Gastroesophageal sphincter (tissue), 3 donors: ENCODE results near the gene SLC26A3.

ENCODE experiments used
- POLR2A ChIP-seq, 2 donors: fragments of 450-650 bp; IDR thresholded peaks; one replicate each; pipeline ENCODE4 v1.6.1; 2017; ENCODE audit warnings: antibody characterized with exemption in 2 of 2, mild to moderate bottlenecking in 2 of 2, moderate library complexity in 1 of 2
- TF ChIP-seq, protein P1 (sequence below), 4 experiments: fragments of 200-600 bp in 2 of 4; fragments of 450-650 bp in 2 of 4; sonication (generic) in 1 of 4; IDR thresholded peaks; one replicate each; pipeline ENCODE4 v1.5.1; 2017 to 2019; ENCODE audit warnings: antibody characterized with exemption in 4 of 4, mild to moderate bottlenecking in 2 of 4, moderate library complexity in 2 of 4

DNA sequence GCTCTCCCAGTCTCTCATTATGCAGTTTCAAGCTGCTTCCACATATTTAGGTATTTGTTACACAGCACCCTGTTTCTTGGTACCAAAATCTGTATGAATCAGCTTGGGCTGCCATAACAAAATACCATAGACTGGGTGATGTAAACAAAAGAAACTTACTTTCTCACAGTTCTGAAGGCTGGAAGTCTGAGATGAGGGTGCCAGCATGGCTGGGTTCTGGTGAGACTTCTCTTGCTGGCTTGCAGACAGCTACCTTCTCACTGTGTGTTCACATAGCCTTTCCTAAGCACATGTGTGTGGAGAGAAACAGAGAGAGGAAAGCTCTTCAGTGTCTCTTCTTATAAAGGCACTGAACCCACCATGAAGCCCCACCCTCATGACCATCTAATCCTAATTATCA is 74.7 kb downstream of the SLC26A3 start:
- no peak for TF ChIP-seq POLR2A (IDR thresholded peaks at IDR 0.05)
- TF ChIP-seq, protein P1, sequence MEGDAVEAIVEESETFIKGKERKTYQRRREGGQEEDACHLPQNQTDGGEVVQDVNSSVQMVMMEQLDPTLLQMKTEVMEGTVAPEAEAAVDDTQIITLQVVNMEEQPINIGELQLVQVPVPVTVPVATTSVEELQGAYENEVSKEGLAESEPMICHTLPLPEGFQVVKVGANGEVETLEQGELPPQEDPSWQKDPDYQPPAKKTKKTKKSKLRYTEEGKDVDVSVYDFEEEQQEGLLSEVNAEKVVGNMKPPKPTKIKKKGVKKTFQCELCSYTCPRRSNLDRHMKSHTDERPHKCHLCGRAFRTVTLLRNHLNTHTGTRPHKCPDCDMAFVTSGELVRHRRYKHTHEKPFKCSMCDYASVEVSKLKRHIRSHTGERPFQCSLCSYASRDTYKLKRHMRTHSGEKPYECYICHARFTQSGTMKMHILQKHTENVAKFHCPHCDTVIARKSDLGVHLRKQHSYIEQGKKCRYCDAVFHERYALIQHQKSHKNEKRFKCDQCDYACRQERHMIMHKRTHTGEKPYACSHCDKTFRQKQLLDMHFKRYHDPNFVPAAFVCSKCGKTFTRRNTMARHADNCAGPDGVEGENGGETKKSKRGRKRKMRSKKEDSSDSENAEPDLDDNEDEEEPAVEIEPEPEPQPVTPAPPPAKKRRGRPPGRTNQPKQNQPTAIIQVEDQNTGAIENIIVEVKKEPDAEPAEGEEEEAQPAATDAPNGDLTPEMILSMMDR (IDR thresholded peaks at IDR 0.05) = no peak
